ENCODE results near the gene PIGC.
A peak's percentile ranks its signal among the peaks of the same experiment; 100 is the strongest.

The PIGC gene

GRCh38 chr1:172429331-172430127 is 14.3 kb downstream of the PIGC start:
- DNase-seq (peak; percentile 27), ATAC-seq (peak; percentile 55)
- Mint-ChIP-seq H3K27ac (no peak overlapping the region), H3K27me3 (no peaks in the 10 kb centered on the region), H3K9me3 (no peaks in the 10 kb centered on the region), H3K4me1 (peaks cover 40% of the 10 kb centered on the region), H3K4me3 (no peak overlapping the region), H3K36me3 (ENCODE audit: low read depth) (peaks cover 2% of the 10 kb centered on the region)

DNA sequence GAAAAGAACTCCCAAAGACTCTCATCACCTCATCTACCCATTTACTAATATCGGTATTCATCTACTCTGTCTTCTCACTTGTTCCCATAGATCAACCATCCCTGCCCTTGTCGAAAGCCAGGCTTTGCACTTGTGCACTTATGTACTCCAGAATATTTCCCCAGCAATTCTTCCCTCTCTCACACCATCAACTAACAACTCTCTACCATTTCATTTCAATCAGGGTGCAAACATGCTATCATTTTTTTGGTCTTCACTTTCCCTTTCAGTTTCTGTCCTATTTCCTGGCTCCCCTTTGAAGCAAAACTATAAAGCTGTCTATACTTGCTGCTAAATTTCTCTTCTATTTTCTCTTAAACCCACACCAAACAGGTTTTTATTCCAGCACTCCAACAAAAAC is 16.7 kb downstream of the PIGC start:
- no peak for DNase-seq
- no peak overlapping the region for H3K4me3 Mint-ChIP-seq
- no peak overlapping the region for H3K27ac Mint-ChIP-seq
- H3K9me3 Mint-ChIP-seq: no peaks in the 10 kb centered on the region
- H3K4me1 Mint-ChIP-seq: peaks cover 22% of the 10 kb centered on the region
- no peaks in the 10 kb centered on the region for H3K27me3 Mint-ChIP-seq
- H3K36me3 Mint-ChIP-seq (ENCODE audit: low read depth): no peaks in the 10 kb centered on the region
- ATAC-seq: no peak

DNA sequence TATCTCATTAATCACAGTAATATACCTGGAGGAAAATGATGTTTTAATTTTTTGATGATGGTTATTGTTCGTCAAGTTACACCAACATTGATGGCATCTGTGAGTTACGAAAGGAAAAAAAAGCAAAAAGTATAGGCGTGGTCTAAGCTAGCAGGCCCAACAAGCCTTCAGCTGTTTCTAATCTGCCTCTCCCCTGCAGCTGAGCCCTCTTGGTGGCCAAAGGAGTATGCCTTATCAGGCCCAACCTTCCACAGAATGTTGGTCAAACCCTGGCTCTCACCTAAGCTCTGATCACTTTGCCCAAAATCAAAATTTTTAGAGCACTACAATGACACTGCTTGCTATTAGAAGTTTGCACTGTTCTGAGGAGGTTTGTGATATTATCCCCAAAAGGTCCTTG is 18.5 kb downstream of the PIGC start:
- Mint-ChIP-seq H3K36me3 (ENCODE audit: low read depth) (no peaks in the 10 kb centered on the region), H3K4me1 (peaks cover 12% of the 10 kb centered on the region), H3K27ac (no peak overlapping the region), H3K27me3 (no peaks in the 10 kb centered on the region), H3K4me3 (no peak overlapping the region), H3K9me3 (no peaks in the 10 kb centered on the region)
- ATAC-seq (no peak), DNase-seq (no peak)

DNA sequence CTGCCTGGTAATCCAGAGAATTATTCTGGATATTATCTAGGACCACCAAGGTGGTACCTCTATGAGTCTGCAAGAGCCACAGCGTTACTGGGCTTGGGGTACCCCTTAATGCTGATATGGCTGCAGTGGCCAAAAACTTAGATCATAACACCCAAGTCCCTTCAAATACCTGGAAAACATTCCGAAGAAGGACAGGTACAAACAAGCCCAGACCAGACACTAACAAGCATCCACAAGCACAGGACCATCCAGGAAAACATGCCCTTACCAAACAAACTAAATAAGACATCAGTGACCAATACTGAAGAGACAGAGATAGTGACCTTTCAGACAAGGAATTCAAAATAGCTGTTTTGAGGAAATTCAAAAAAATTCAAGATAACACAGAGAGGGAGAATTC is 20.5 kb downstream of the PIGC start:
- no peaks in the 10 kb centered on the region for H3K9me3 Mint-ChIP-seq

GRCh38 chr1:172421974-172422604 is 21.8 kb downstream of the PIGC start:
- ATAC-seq: no peak
- H3K9me3 Mint-ChIP-seq: no peaks in the 10 kb centered on the region
- peaks cover 5% of the 10 kb centered on the region for H3K4me1 Mint-ChIP-seq
- H3K27ac Mint-ChIP-seq: no peak overlapping the region
- no peaks in the 10 kb centered on the region for H3K27me3 Mint-ChIP-seq
- no peaks in the 10 kb centered on the region for H3K36me3 Mint-ChIP-seq (ENCODE audit: low read depth)
- H3K4me3 Mint-ChIP-seq: no peak overlapping the region
- DNase-seq: no peak

More for the DNA sequence above, 20.5 kb downstream of the PIGC start:
- DNase-seq (no peak), ATAC-seq (no peak)
- Mint-ChIP-seq H3K4me1 (peaks cover 5% of the 10 kb centered on the region), H3K27ac (no peak overlapping the region), H3K27me3 (no peaks in the 10 kb centered on the region), H3K4me3 (no peak overlapping the region), H3K36me3 (ENCODE audit: low read depth) (no peaks in the 10 kb centered on the region)

DNA sequence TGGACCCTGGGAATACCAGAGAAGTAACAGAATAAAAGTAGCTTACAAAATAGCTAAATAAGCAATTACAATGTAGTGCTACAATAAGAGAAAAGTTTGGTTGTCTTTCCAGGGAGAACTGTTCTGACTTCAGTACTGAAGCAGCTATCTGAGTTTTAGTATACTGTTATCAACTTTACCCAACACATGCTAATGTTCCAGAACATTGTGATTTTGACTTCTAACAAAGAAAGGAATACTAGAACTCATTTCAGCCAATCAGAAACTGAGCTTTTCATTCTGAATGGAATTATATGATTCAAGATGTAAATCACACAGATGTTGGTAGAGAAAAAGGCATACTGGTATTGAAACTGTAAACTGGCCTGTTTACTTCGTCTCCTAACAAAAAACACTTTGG is 23.5 kb downstream of the PIGC start, which contains the start of gene C1orf105:
Gene C1orf105, plus strand, starts transcription at position 301 of the 400 bp plus-strand sequence. CDS start 201 bp downstream, outside the sequence.
- ATAC-seq (no peak), DNase-seq (no peak)
- no peaks in the 10 kb centered on the region for H3K9me3 Mint-ChIP-seq
- H3K4me1 Mint-ChIP-seq: peaks cover 5% of the 10 kb centered on the region
- H3K27me3 Mint-ChIP-seq: no peaks in the 10 kb centered on the region
- no peak within 1 kb of the TSS for H3K27ac Mint-ChIP-seq
- H3K36me3 Mint-ChIP-seq (ENCODE audit: low read depth): no peaks in the 10 kb centered on the region
- H3K4me3 Mint-ChIP-seq: no peak within 1 kb of the TSS

DNA sequence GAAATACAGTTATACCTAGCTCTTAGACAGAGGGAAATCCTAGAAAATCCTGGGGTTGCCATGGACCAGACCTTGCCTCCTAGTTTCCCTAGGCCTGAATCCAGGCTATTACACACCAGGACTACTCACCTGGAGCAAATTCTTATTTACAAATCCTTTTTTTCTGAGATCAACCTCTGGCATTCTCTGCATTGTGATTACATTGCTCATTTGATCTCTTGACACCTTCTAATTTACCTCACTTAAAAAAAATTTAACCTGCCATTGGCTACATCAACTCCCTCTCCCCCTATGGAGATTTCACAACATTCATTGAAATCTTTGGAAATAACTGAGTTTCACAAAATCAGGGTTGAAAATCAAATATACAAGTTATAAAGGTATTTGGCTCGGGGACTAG is 26.3 kb downstream of the PIGC start:
- H3K4me1 Mint-ChIP-seq: peaks cover 5% of the 10 kb centered on the region
- H3K9me3 Mint-ChIP-seq: no peaks in the 10 kb centered on the region
- H3K36me3 Mint-ChIP-seq (ENCODE audit: low read depth): no peaks in the 10 kb centered on the region
- ATAC-seq: no peak
- no peak overlapping the region for H3K27ac Mint-ChIP-seq
- DNase-seq: no peak
- H3K27me3 Mint-ChIP-seq: no peaks in the 10 kb centered on the region
- no peak overlapping the region for H3K4me3 Mint-ChIP-seq

- no peak overlapping the region for H3K27ac Mint-ChIP-seq
- DNase-seq (no peak), ATAC-seq (no peak)
- no peaks in the 10 kb centered on the region for H3K36me3 Mint-ChIP-seq (ENCODE audit: low read depth)
- H3K4me3 Mint-ChIP-seq: no peak overlapping the region
- no peaks in the 10 kb centered on the region for H3K9me3 Mint-ChIP-seq
- H3K4me1 Mint-ChIP-seq: peaks cover 9% of the 10 kb centered on the region
- no peaks in the 10 kb centered on the region for H3K27me3 Mint-ChIP-seq
Measured at GRCh38 chr1:172416496-172417035, 27.3 kb downstream of the PIGC start.

DNA sequence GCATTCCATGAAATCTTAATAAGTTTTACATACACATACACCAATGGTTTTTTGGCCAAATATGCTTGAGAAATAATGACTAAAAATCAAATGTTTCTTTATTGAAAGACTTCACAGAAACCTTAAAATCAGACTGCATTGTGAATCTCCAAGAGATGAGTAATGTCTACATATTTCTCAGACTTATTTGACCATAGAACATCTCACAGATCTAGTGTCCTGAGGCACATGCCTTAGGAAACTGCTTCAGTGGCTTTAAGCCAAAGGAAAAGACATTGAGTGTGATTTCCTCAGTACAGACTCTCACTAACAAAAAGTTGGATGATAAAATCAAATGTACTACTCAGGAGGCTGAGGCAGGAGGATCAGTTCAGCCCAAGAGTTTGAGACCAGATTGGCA is 29.5 kb downstream of the PIGC start:
- no peak for DNase-seq

GRCh38 chr1:172411791-172412338 is 32.0 kb downstream of the PIGC start:
- Mint-ChIP-seq H3K9me3 (no peaks in the 10 kb centered on the region), H3K4me1 (peaks cover 7% of the 10 kb centered on the region), H3K4me3 (no peak overlapping the region), H3K36me3 (ENCODE audit: low read depth) (no peaks in the 10 kb centered on the region), H3K27me3 (no peaks in the 10 kb centered on the region), H3K27ac (no peak overlapping the region)
- no peak for DNase-seq
- peak; percentile 28 for ATAC-seq

More for the DNA sequence above, 29.5 kb downstream of the PIGC start:
- Mint-ChIP-seq H3K4me1 (peaks cover 7% of the 10 kb centered on the region), H3K36me3 (ENCODE audit: low read depth) (no peaks in the 10 kb centered on the region), H3K4me3 (no peak overlapping the region), H3K27ac (no peak overlapping the region), H3K9me3 (no peaks in the 10 kb centered on the region), H3K27me3 (no peaks in the 10 kb centered on the region)
- ATAC-seq: no peak

- Mint-ChIP-seq H3K27me3 (no peaks in the 10 kb centered on the region), H3K4me3 (no peak overlapping the region)
Measured at GRCh38 chr1:172410027-172410426, 33.8 kb downstream of the PIGC start.

DNA sequence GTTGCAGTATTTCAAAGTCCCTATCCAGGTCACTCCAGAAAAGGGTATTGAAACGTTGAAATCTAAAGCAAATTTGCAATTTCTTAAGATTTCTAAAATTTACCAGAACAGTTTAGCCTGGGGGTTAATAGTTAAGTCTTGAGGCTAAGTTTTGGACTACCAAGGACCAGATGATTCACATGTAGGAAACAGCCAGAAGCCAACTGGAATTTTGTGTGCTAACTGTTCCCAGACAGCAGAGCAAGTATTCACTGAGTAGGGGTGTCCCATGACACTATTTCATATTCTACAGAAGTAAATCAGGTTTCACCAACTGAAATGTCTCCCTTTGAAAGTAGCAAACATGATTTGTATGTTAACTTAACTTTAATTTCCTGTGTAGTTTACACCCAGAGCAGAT is 34.9 kb downstream of the PIGC start:
- Mint-ChIP-seq H3K36me3 (ENCODE audit: low read depth) (no peaks in the 10 kb centered on the region), H3K27ac (no peak overlapping the region), H3K4me1 (peaks cover 7% of the 10 kb centered on the region), H3K4me3 (no peak overlapping the region), H3K9me3 (no peaks in the 10 kb centered on the region), H3K27me3 (no peaks in the 10 kb centered on the region)
- no peak for DNase-seq
- no peak for ATAC-seq

More at GRCh38 chr1:172410027-172410426, 33.8 kb downstream of the PIGC start:
- H3K9me3 Mint-ChIP-seq: no peaks in the 10 kb centered on the region
- H3K4me1 Mint-ChIP-seq: peaks cover 7% of the 10 kb centered on the region
- DNase-seq (no peak), ATAC-seq (no peak)
- no peaks in the 10 kb centered on the region for H3K36me3 Mint-ChIP-seq (ENCODE audit: low read depth)
- H3K27ac Mint-ChIP-seq: no peak overlapping the region

DNA sequence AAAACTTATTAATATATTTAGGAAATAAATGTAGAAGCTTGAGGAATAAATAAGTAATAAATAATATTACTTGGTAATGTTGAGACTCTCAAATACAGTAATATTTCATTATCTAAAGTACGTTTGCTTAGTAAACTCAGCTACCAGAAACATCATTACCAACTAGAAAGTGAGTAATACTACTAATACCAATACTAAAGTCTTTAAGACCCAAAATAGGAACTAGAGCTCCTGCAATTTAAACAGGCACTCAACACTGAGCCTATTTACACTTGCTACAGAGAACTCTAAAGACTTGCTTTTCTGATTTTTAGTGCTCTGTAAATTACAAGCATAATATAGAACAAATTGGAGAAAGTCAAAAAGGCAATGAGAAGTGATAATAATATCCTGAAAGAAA is 36.9 kb downstream of the PIGC start:
- Mint-ChIP-seq H3K27ac (no peak overlapping the region), H3K4me3 (no peak overlapping the region), H3K9me3 (no peaks in the 10 kb centered on the region), H3K4me1 (peaks cover 14% of the 10 kb centered on the region), H3K27me3 (no peaks in the 10 kb centered on the region), H3K36me3 (ENCODE audit: low read depth) (no peaks in the 10 kb centered on the region)
- ATAC-seq (no peak), DNase-seq (no peak)

DNA sequence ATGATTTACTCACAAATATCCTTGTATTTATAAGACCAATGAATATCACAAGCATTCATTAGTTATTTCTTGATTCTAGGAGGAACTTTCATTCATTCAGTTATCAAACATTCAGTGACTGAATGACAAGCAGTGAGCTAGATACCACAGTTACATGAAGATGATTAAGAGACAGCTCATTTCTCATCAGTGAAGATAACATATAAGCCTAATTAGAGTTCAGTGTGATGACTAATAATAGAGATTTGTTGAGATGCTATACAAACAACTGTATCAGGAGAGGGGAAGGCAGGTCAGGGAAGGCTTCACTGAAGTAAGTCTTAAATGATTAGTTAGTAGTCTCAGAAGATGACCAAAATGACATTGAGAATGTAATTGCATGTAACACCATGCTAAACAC is 38.0 kb downstream of the PIGC start:
- ATAC-seq (no peak), DNase-seq (no peak)
- H3K36me3 Mint-ChIP-seq (ENCODE audit: low read depth): no peaks in the 10 kb centered on the region
- H3K4me3 Mint-ChIP-seq: no peak overlapping the region
- H3K9me3 Mint-ChIP-seq: no peaks in the 10 kb centered on the region
- no peaks in the 10 kb centered on the region for H3K27me3 Mint-ChIP-seq
- peaks cover 11% of the 10 kb centered on the region for H3K4me1 Mint-ChIP-seq
- no peak overlapping the region for H3K27ac Mint-ChIP-seq

DNA sequence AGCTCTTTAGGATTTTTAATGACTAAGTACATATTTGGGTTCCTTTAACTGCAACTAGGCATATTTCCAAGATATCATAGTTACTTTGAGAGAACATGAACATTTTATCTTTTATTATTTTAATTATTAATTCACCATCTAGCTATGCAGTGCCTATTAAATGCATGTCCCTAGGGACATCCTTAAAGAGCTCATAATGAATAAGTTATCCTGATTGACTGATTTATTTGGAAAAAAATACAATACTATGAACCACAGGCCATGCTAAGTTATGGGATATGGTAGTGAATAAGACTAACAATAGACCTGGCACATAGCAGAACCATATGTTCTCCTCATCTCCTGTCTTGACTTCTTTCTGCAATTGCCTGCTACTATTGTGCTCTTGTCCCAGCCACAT is 39.7 kb downstream of the PIGC start:
- no peak for ATAC-seq
- Mint-ChIP-seq H3K4me3 (no peak overlapping the region), H3K9me3 (no peaks in the 10 kb centered on the region), H3K4me1 (peaks cover 26% of the 10 kb centered on the region), H3K27ac (no peak overlapping the region), H3K27me3 (no peaks in the 10 kb centered on the region), H3K36me3 (ENCODE audit: low read depth) (no peaks in the 10 kb centered on the region)
- no peak for DNase-seq

Data from activated naive CD8-positive, alpha-beta T cell treated with anti-CD3 and anti-CD28 coated beads, Interleukin-2, amount 50 U/mL, for 24 hours (primary cell).